Astrocyte (in vitro differentiated cells and primary cell): Measurements from ENCODE around the gene MED13L. TPM values are rescaled to one million over a fixed set of nuclear protein-coding genes. Genes with fewer than 3 reads are reported as not detected.

Experiments
- DNase-seq: peaks from one replicate; pipeline ENCODE4 v3.0.0-alpha.2; 2010; ENCODE audit warnings: low read depth
- FAIRE-seq: peaks from 2 replicates; lab custom pipeline; 2011; peaks lifted over from hg19 to GRCh38; lab: Jason Lieb, UNC
- H2AFZ ChIP-seq: 2 replicates; pipeline ENCODE4 v1.6.0; 2012; ENCODE audit warnings: low read depth, low read length, inconsistent platforms
- H3K27ac ChIP-seq: 2 replicates; pipeline ENCODE4 v1.5.1; 2011; ENCODE audit warnings: low read depth, low read length, inconsistent platforms
- H3K27me3 ChIP-seq: 2 replicates; pipeline ENCODE4 v1.6.0; 2011; ENCODE audit warnings: low read length, inconsistent platforms; ENCODE audit not compliant: insufficient read depth
- H3K36me3 ChIP-seq: 2 replicates; pipeline ENCODE4 v1.5.1; 2011; ENCODE audit warnings: low read length, inconsistent platforms; ENCODE audit not compliant: insufficient read depth
- H3K4me1 ChIP-seq: 2 replicates; pipeline ENCODE4 v1.5.1; 2011; ENCODE audit warnings: low read length, inconsistent platforms; ENCODE audit not compliant: insufficient read depth
- H3K4me2 ChIP-seq: 2 replicates; pipeline ENCODE4 v1.6.0; 2012; ENCODE audit warnings: low read length, inconsistent platforms
- H3K4me3 ChIP-seq: 2 replicates; pipeline ENCODE4 v1.5.1; 2011; ENCODE audit warnings: low read depth, mild to moderate bottlenecking, low read length, inconsistent platforms; ENCODE audit not compliant: insufficient read depth
- H3K79me2 ChIP-seq: 2 replicates; pipeline ENCODE4 v1.6.0; 2012; ENCODE audit warnings: mild to moderate bottlenecking, low read length, inconsistent platforms; ENCODE audit not compliant: insufficient read depth
- H3K9ac ChIP-seq: 2 replicates; pipeline ENCODE4 v1.6.0; 2012; ENCODE audit warnings: mild to moderate bottlenecking, low read length, inconsistent platforms
- H3K9me3 ChIP-seq: 2 replicates; pipeline ENCODE4 v1.5.1; 2012; ENCODE audit warnings: low read depth, mild to moderate bottlenecking, low read length, inconsistent platforms; ENCODE audit not compliant: insufficient read depth
- H4K20me1 ChIP-seq: 2 replicates; pipeline ENCODE4 v1.6.0; 2012; ENCODE audit warnings: low read length, inconsistent platforms; ENCODE audit not compliant: insufficient read depth
- H3K27ac Mint-ChIP-seq: one replicate; pipeline ENCODE4 v1.8.0; 2021; ENCODE audit warnings: mild to moderate bottlenecking, mixed read lengths; ENCODE audit not compliant: unreplicated experiment
- H3K27me3 Mint-ChIP-seq: one replicate; pipeline ENCODE4 v1.8.0; 2021; ENCODE audit warnings: low read depth, mixed read lengths; ENCODE audit not compliant: unreplicated experiment
- H3K36me3 Mint-ChIP-seq: one replicate; pipeline ENCODE4 v1.8.0; 2021; ENCODE audit warnings: low read depth, mixed read lengths; ENCODE audit not compliant: unreplicated experiment
- H3K4me1 Mint-ChIP-seq: one replicate; pipeline ENCODE4 v1.8.0; 2021; ENCODE audit warnings: low read depth, mixed read lengths; ENCODE audit not compliant: unreplicated experiment
- H3K4me3 Mint-ChIP-seq: one replicate; pipeline ENCODE4 v1.8.0; 2021; ENCODE audit warnings: mild to moderate bottlenecking, moderate library complexity, mixed read lengths; ENCODE audit not compliant: unreplicated experiment
- H3K9me3 Mint-ChIP-seq: one replicate; pipeline ENCODE4 v1.8.0; 2021; ENCODE audit warnings: mild to moderate bottlenecking, mixed read lengths; ENCODE audit not compliant: unreplicated experiment
- EZH2 ChIP-seq: IDR thresholded peaks from 2 replicates; pipeline ENCODE4 v1.6.1; 2012; ENCODE audit warnings: mild to moderate bottlenecking, low read length, inconsistent platforms; ENCODE audit not compliant: insufficient read depth
- total RNA-seq: library from RNA; stranded (reverse); gene quantifications from 2 replicates; pipeline ENCODE4 v1.2.1, GENCODE V29; 2021
- TF ChIP-seq, protein P1 (sequence below): IDR thresholded peaks from 2 replicates; pipeline ENCODE4 v1.5.1; 2011; ENCODE audit warnings: low read depth, mild to moderate bottlenecking, inconsistent platforms, low read length, moderate library complexity; ENCODE audit not compliant: insufficient read depth

Gene MED13L
- total RNA-seq, 1 donor from 2014 or later, result 153 TPM

- Mint-ChIP-seq H3K27me3 (no peaks in the 10 kb centered on the region), H3K4me1 (peaks cover 14% of the 10 kb centered on the region), H3K4me3 (no peak overlapping the region), H3K9me3 (no peaks in the 10 kb centered on the region), H3K27ac (no peak overlapping the region), H3K36me3 (peaks cover 12% of the 10 kb centered on the region)
- no peaks in the 10 kb centered on the region for H3K9me3 ChIP-seq
- no peak overlapping the region for H3K4me3 ChIP-seq
- H3K4me2 ChIP-seq, result no peak overlapping the region
- no peak overlapping the region for H2AFZ ChIP-seq
- H3K36me3 ChIP-seq, result peaks cover 19% of the 10 kb centered on the region
- H4K20me1 ChIP-seq, result no peaks in the 10 kb centered on the region
- H3K9ac ChIP-seq, result no peak overlapping the region
- no peak for FAIRE-seq
- no peaks in the 10 kb centered on the region for H3K79me2 ChIP-seq
- no peak for TF ChIP-seq EZH2
- TF ChIP-seq, protein P1, sequence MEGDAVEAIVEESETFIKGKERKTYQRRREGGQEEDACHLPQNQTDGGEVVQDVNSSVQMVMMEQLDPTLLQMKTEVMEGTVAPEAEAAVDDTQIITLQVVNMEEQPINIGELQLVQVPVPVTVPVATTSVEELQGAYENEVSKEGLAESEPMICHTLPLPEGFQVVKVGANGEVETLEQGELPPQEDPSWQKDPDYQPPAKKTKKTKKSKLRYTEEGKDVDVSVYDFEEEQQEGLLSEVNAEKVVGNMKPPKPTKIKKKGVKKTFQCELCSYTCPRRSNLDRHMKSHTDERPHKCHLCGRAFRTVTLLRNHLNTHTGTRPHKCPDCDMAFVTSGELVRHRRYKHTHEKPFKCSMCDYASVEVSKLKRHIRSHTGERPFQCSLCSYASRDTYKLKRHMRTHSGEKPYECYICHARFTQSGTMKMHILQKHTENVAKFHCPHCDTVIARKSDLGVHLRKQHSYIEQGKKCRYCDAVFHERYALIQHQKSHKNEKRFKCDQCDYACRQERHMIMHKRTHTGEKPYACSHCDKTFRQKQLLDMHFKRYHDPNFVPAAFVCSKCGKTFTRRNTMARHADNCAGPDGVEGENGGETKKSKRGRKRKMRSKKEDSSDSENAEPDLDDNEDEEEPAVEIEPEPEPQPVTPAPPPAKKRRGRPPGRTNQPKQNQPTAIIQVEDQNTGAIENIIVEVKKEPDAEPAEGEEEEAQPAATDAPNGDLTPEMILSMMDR, result no peak
- H3K27me3 ChIP-seq, result no peaks in the 10 kb centered on the region
- no peak overlapping the region for H3K27ac ChIP-seq
- no peak for DNase-seq
- no peaks in the 10 kb centered on the region for H3K4me1 ChIP-seq
Measured at GRCh38 chr12:115956659-115957058, 320.8 kb downstream of the MED13L start.

- no peaks in the 10 kb centered on the region for H3K4me1 ChIP-seq
- no peak overlapping the region for H2AFZ ChIP-seq
- no peaks in the 10 kb centered on the region for H4K20me1 ChIP-seq
- H3K4me1 Mint-ChIP-seq, result peaks cover 10% of the 10 kb centered on the region
- H3K4me2 ChIP-seq, result no peak overlapping the region
- no peaks in the 10 kb centered on the region for H3K9me3 Mint-ChIP-seq
- H3K27ac Mint-ChIP-seq, result no peak overlapping the region
- no peak overlapping the region for H3K9ac ChIP-seq
- H3K36me3 Mint-ChIP-seq, result peaks cover 14% of the 10 kb centered on the region
- no peak overlapping the region for H3K4me3 ChIP-seq
- H3K27ac ChIP-seq, result no peak overlapping the region
- no peak for DNase-seq
- no peaks in the 10 kb centered on the region for H3K27me3 Mint-ChIP-seq
- no peak overlapping the region for H3K4me3 Mint-ChIP-seq
- H3K79me2 ChIP-seq, result no peaks in the 10 kb centered on the region
- H3K27me3 ChIP-seq, result no peaks in the 10 kb centered on the region
- no peak for FAIRE-seq
- peaks cover 16% of the 10 kb centered on the region for H3K36me3 ChIP-seq
- no peaks in the 10 kb centered on the region for H3K9me3 ChIP-seq
- TF ChIP-seq, protein P1, result no peak
- TF ChIP-seq EZH2, result no peak
Measured at GRCh38 chr12:115956236-115956635, 321.3 kb downstream of the MED13L start.

- Mint-ChIP-seq H3K27me3 (no peaks in the 10 kb centered on the region), H3K4me3 (no peak overlapping the region), H3K9me3 (no peaks in the 10 kb centered on the region), H3K36me3 (peaks cover 23% of the 10 kb centered on the region), H3K27ac (no peak overlapping the region), H3K4me1 (peaks cover 6% of the 10 kb centered on the region)
- Histone ChIP-seq H3K9ac (no peak overlapping the region), H3K9me3 (no peaks in the 10 kb centered on the region), H3K36me3 (peaks cover 6% of the 10 kb centered on the region), H3K4me1 (no peaks in the 10 kb centered on the region), H3K79me2 (no peaks in the 10 kb centered on the region), H3K27me3 (no peaks in the 10 kb centered on the region), H2AFZ (no peak overlapping the region), H3K4me2 (no peak overlapping the region), H3K4me3 (no peak overlapping the region), H3K27ac (no peak overlapping the region), H4K20me1 (no peaks in the 10 kb centered on the region)
- no peak for DNase-seq
- FAIRE-seq, result no peak
- TF ChIP-seq, protein P1, result no peak
- no peak for TF ChIP-seq EZH2
Measured at GRCh38 chr12:115953450-115953849, 324.0 kb downstream of the MED13L start.
